ENCODE measurements around the gene OARD1. TPM values are rescaled to one million over a fixed set of nuclear protein-coding genes. Genes with fewer than 3 reads are reported as not detected.

Gene OARD1
- total and polyA plus RNA-seq, 10 of the 15 experiments (the other 5 are each of a cell fraction or from before 2014, with no cell fraction given), result 19.0 to 63.5 (median 43.6) TPM

GRCh38 chr6:41021832-41022231 is 50.3 kb downstream of the OARD1 start:
- no peak for DNase-seq (ENCODE audit: low read depth, low spot score)
- 76% methylated on average over 3 of the region's 3 CpGs for WGBS (ENCODE audit: insufficient coverage, insufficient replicate concordance, low lambda C conversion rate, missing lambda C conversion rate)
- no peak for TF ChIP-seq ZNF207 (IDR thresholded peaks at IDR 0.05; ENCODE audit: borderline replicate concordance)
- no peak for TF ChIP-seq MTA2 (IDR thresholded peaks at IDR 0.05; ENCODE audit: low read depth)
- 0 out of 6 replicates have a peak, but pooled peaks of 1 of the 3 experiments have one; percentile 0 for TF ChIP-seq CTCF (IDR thresholded peaks at IDR 0.05 in 2 of 3, conservative IDR thresholded peaks at IDR 0.05 in 1 of 3; ENCODE audit: control insufficient read depth in 2 of 3, extremely low read depth in 1 of 3, insufficient read depth in 1 of 3, low read depth in 3 of 3, low read length in 3 of 3)
- no peak for ATAC-seq
- H3K4me3 ChIP-seq, result no peak overlapping the region
- no peak overlapping the region for H2AFZ ChIP-seq (ENCODE audit: control insufficient read depth, low read depth, low read length)
- H3K36me3 ChIP-seq (ENCODE audit: control insufficient read depth in 2 of 2, insufficient read depth in 2 of 2, low read length in 1 of 2), result no peaks in the 10 kb centered on the region
- no peak overlapping the region for H3K4me2 ChIP-seq (ENCODE audit: control insufficient read depth, insufficient read depth)
- in situ Hi-C loops (cut with MboI) (no loop called here), intact Hi-C loops (cut with micrococcal nuclease; ENCODE audit: unreplicated experiment) (no loop called here)
- no peaks in the 10 kb centered on the region; the same call in 1 of the 2 replicates for H4K20me1 ChIP-seq (ENCODE audit: control insufficient read depth, insufficient read depth)
- H3K27ac ChIP-seq (ENCODE audit: control insufficient read depth, insufficient read depth), result no peak overlapping the region
- no peak for FAIRE-seq
- no peaks in the 10 kb centered on the region for H3K27me3 ChIP-seq (replicated peaks in 1 of 2; ENCODE audit: control insufficient read depth in 2 of 2, insufficient read depth in 2 of 2, low read length in 1 of 2)
- H3K9ac ChIP-seq (ENCODE audit: control insufficient read depth, insufficient read depth, low read length), result no peak overlapping the region
- no TSS peak for BruUV-seq (replicated peaks)
- ChIA-PET RAD21 (ENCODE audit: unreplicated experiment) (no interaction called here), CTCF (interaction anchor here (2.2 kb wide), 1 partner anchor 18 kb away, joined by 10 read pairs; the partner anchor contains the start of gene UNC5CL), POLR2A (no interaction called here), SMC1A (ENCODE audit: uncharacterized antibody, unreplicated experiment) (no interaction called here)
- no peaks in the 10 kb centered on the region for H3K4me1 ChIP-seq (ENCODE audit: control insufficient read depth, insufficient read depth, low read length)
- no peaks in the 10 kb centered on the region for H3K79me2 ChIP-seq (ENCODE audit: control insufficient read depth, insufficient read depth, low read length)
- no peaks in the 10 kb centered on the region for H3K9me3 ChIP-seq (replicated peaks; ENCODE audit: control insufficient read depth, insufficient read depth, low read length)

GRCh38 chr6:41017663-41018062 is 54.5 kb downstream of the OARD1 start:
- Histone ChIP-seq H4K20me1 (ENCODE audit: control insufficient read depth, insufficient read depth) (no peaks in the 10 kb centered on the region), H3K79me2 (ENCODE audit: control insufficient read depth, insufficient read depth, low read length) (no peaks in the 10 kb centered on the region), H3K9ac (ENCODE audit: control insufficient read depth, insufficient read depth, low read length) (no peak overlapping the region), H3K27me3 (replicated peaks in 1 of 2; ENCODE audit: control insufficient read depth in 2 of 2, insufficient read depth in 2 of 2, low read length in 1 of 2) (no peaks in the 10 kb centered on the region), H3K27ac (ENCODE audit: control insufficient read depth, insufficient read depth) (no peak overlapping the region), H2AFZ (ENCODE audit: control insufficient read depth, low read depth, low read length) (no peak overlapping the region), H3K4me3 (no peak overlapping the region), H3K4me2 (ENCODE audit: control insufficient read depth, insufficient read depth) (no peak overlapping the region), H3K9me3 (replicated peaks; ENCODE audit: control insufficient read depth, insufficient read depth, low read length) (no peaks in the 10 kb centered on the region), H3K36me3 (ENCODE audit: control insufficient read depth in 2 of 2, insufficient read depth in 2 of 2, low read length in 1 of 2) (no peaks in the 10 kb centered on the region), H3K4me1 (ENCODE audit: control insufficient read depth, insufficient read depth, low read length) (no peaks in the 10 kb centered on the region)
- no peak for FAIRE-seq
- intact Hi-C loops (cut with micrococcal nuclease; ENCODE audit: unreplicated experiment) (no loop called here), in situ Hi-C loops (cut with MboI) (no loop called here)
- ChIA-PET POLR2A (no interaction called here), CTCF (interaction anchor here (3.8 kb wide), 1 partner anchor 10 kb away, joined by 20 read pairs; no protein-coding TSS in a partner anchor), SMC1A (ENCODE audit: uncharacterized antibody, unreplicated experiment) (interaction anchor here (0.5 kb wide), 1 partner anchor 1495 kb away, joined by 3 read pairs; no protein-coding TSS in a partner anchor), RAD21 (ENCODE audit: unreplicated experiment) (interaction anchor here (0.6 kb wide), 1 partner anchor 680 kb away, joined by 3 read pairs; no protein-coding TSS in a partner anchor)
- WGBS (ENCODE audit: insufficient coverage, insufficient replicate concordance, low lambda C conversion rate, missing lambda C conversion rate), result 60% methylated on average over 1 of the region's 1 CpG
- no peak for DNase-seq (ENCODE audit: low read depth, low spot score)
- TF ChIP-seq POLR2AphosphoS2 (IDR thresholded peaks at IDR 0.05; ENCODE audit: low read depth, low read length) (no peak), NRF1 (conservative IDR thresholded peaks at IDR 0.05; ENCODE audit: low read depth, low read length) (no peak), TARDBP (IDR thresholded peaks at IDR 0.05; ENCODE audit: borderline replicate concordance) (no peak), ATF7 (IDR thresholded peaks at IDR 0.05; ENCODE audit: low read depth) (no peak), MTA3 (IDR thresholded peaks at IDR 0.05; ENCODE audit: borderline replicate concordance, low read length) (no peak), MLLT1 (IDR thresholded peaks at IDR 0.05) (no peak)
- BruUV-seq (replicated peaks), result no TSS peak
- ATAC-seq, result no peak

Data from GM12878 (cell line).